ENCODE measurements around the gene EIF2B2. TPM values are rescaled to one million over a fixed set of nuclear protein-coding genes. Genes with fewer than 3 reads are reported as not detected.

The EIF2B2 gene
- total and polyA plus RNA-seq, 2 experiments from 2014 or later, result 40.6 to 50.2 TPM

DNA sequence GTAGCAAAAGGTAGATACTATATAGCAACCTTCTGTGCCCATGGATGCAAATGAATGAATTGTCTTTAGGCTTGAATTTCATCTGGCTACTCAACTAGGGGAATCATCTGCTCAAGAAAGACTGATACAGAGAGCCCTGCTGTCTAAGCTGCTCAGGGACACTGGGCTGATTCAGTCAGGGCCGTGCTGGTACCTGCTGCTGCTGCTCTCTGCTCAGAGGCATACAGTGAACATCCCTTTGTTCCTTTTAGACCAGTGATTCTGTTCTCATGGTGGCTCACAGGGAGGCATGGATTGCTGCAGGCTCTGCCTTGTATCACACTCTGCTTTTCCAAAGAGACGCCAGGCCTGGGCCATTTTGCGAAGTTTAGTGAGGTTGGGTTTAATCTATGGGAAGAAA lies 14.1 kb downstream of the EIF2B2 start:
- WGBS, 2 experiments (ENCODE audit: low coverage in 1 of 2, low lambda C conversion rate in 2 of 2, missing lambda C conversion rate in 2 of 2), result 79 to 87% methylated on average over 3 of the region's 3 CpGs

DNA sequence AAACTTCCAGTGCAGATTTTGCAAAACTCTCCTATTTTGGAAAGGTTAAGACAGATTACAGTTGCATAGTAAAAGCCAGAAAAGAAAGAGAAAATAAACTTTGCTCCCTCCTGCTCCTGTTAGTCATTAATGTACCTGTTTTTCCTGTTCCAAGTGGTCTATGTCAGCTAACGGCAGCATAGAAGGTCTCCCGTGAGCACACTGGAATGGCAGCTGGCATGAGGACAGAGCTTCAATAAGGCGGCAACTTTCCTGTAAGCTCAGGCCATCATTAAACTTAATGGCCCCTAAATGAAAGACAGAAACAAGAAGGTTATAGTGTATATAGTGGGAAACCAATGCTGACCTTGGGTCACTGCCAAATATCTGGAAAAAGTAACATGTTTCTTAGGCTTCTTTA lies 16.0 kb downstream of the EIF2B2 start:
- WGBS, 2 experiments (ENCODE audit: low coverage in 1 of 2, low lambda C conversion rate in 2 of 2, missing lambda C conversion rate in 2 of 2), result 97 to 99% methylated on average over 3 of the region's 3 CpGs
- H3K4me3 ChIP-seq, result no peak overlapping the region
- H3K4me1 ChIP-seq (ENCODE audit: insufficient read depth), result no peaks in the 10 kb centered on the region
- no peak overlapping the region for H3K27ac ChIP-seq
- no peak overlapping the region for H3K4me2 ChIP-seq (ENCODE audit: unreplicated experiment)
- peaks cover 7% of the 10 kb centered on the region; the same call in 1 of the 2 replicates for H3F3A ChIP-seq (ENCODE audit: insufficient read depth)
- in situ Hi-C loops (cut with MboI), result no loop called here
- no peak overlapping the region for H3K9ac ChIP-seq
- no peak for DNase-seq
- H4K20me1 ChIP-seq (ENCODE audit: insufficient read depth), result no peaks in the 10 kb centered on the region
- H3K9me3 ChIP-seq (ENCODE audit: low read depth), result no peaks in the 10 kb centered on the region
- H2AFZ ChIP-seq, result no peak overlapping the region
- no peaks in the 10 kb centered on the region for H3K27me3 ChIP-seq (replicated peaks; ENCODE audit: insufficient read depth)
- H3K9me2 ChIP-seq (ENCODE audit: insufficient read depth), result no peaks in the 10 kb centered on the region
- H3K79me2 ChIP-seq (ENCODE audit: insufficient read depth), result no peaks in the 10 kb centered on the region
- peaks cover 60% of the 10 kb centered on the region for H3K36me3 ChIP-seq (ENCODE audit: low read depth)
- TF ChIP-seq EZH2 (IDR thresholded peaks at IDR 0.05; ENCODE audit: insufficient read depth, poor library complexity, severe bottlenecking), result no peak
- TF ChIP-seq EZH2phosphoT487 (IDR thresholded peaks at IDR 0.05; ENCODE audit: insufficient read depth, low read depth), result no peak

More for the DNA sequence above, 14.1 kb downstream of the EIF2B2 start:
- Histone ChIP-seq H3K9ac (no peak overlapping the region), H3K9me2 (ENCODE audit: insufficient read depth) (no peaks in the 10 kb centered on the region), H3K4me3 (no peak overlapping the region), H3K79me2 (ENCODE audit: insufficient read depth) (no peaks in the 10 kb centered on the region), H2AFZ (no peak overlapping the region), H3K36me3 (ENCODE audit: low read depth) (peaks cover 48% of the 10 kb centered on the region), H3K9me3 (ENCODE audit: low read depth) (no peaks in the 10 kb centered on the region), H3K4me2 (ENCODE audit: unreplicated experiment) (no peak overlapping the region), H3K27me3 (replicated peaks; ENCODE audit: insufficient read depth) (no peaks in the 10 kb centered on the region), H4K20me1 (ENCODE audit: insufficient read depth) (no peaks in the 10 kb centered on the region), H3K4me1 (ENCODE audit: insufficient read depth) (peaks cover 10% of the 10 kb centered on the region), H3K27ac (no peak overlapping the region), H3F3A (ENCODE audit: insufficient read depth) (peaks cover 12% of the 10 kb centered on the region)
- in situ Hi-C loops (cut with MboI), result no loop called here
- no peak for DNase-seq
- TF ChIP-seq EZH2 (IDR thresholded peaks at IDR 0.05; ENCODE audit: insufficient read depth, poor library complexity, severe bottlenecking) (no peak), EZH2phosphoT487 (IDR thresholded peaks at IDR 0.05; ENCODE audit: insufficient read depth, low read depth) (no peak)

DNA sequence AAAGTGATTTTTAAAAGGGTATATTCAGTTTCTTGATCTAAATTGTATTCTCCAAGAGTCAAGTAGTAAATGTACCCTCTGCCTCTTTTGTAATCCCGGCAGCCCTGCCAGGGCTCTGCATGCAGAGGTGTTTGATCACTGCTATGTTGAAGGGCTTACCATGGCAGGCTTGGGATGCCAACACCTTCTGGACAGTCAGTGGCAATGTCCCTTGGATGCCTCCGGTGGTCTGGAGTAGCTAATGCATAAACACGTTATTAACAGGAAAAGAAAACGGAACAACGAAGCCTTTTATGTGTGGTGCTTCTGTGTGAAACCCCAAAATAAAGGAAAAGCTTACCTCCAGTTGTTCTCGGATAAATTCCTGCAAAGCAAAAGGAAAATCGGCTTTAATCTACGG lies 19.9 kb downstream of the EIF2B2 start:
- H3K27me3 ChIP-seq (replicated peaks; ENCODE audit: insufficient read depth), result no peaks in the 10 kb centered on the region
- H3K27ac ChIP-seq, result no peak overlapping the region
- no peak overlapping the region for H3K9ac ChIP-seq
- TF ChIP-seq EZH2 (IDR thresholded peaks at IDR 0.05; ENCODE audit: insufficient read depth, poor library complexity, severe bottlenecking) (no peak), EZH2phosphoT487 (IDR thresholded peaks at IDR 0.05; ENCODE audit: insufficient read depth, low read depth) (no peak)
- 70 to 73% methylated on average over 8 of the region's 8 CpGs for WGBS, 2 experiments (ENCODE audit: low coverage in 1 of 2, low lambda C conversion rate in 2 of 2, missing lambda C conversion rate in 2 of 2)
- peaks cover 7% of the 10 kb centered on the region; the same call in 1 of the 2 replicates for H3F3A ChIP-seq (ENCODE audit: insufficient read depth)
- H3K4me1 ChIP-seq (ENCODE audit: insufficient read depth), result no peaks in the 10 kb centered on the region; the same call in 1 of the 2 replicates
- peaks cover 34% of the 10 kb centered on the region for H3K36me3 ChIP-seq (ENCODE audit: low read depth)
- in situ Hi-C loops (cut with MboI), result no loop called here
- no peak overlapping the region for H3K4me3 ChIP-seq
- H3K9me2 ChIP-seq (ENCODE audit: insufficient read depth), result no peaks in the 10 kb centered on the region
- H3K9me3 ChIP-seq (ENCODE audit: low read depth), result no peaks in the 10 kb centered on the region
- no peak overlapping the region for H3K4me2 ChIP-seq (ENCODE audit: unreplicated experiment)
- no peak overlapping the region for H2AFZ ChIP-seq
- DNase-seq, result peak; percentile 46
- H4K20me1 ChIP-seq (ENCODE audit: insufficient read depth), result no peaks in the 10 kb centered on the region
- H3K79me2 ChIP-seq (ENCODE audit: insufficient read depth), result no peaks in the 10 kb centered on the region

DNA sequence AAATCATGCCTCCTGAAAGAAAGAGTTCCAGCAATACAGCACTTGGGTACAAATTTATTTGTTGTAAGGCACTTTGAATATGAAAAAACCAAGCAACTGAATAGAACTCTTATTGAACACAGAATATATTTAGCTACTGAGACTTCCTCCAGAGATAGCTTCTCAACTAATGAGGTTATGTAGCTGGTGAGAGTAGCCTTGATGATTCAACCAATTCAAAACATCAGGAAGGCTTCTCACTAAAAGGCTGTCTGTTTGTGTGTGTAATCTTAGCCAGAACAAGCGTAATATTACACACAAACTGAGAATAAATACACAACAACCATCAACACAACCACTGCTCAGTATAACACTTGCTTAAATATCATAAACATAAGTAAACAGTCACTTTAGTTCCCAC lies 20.4 kb downstream of the EIF2B2 start:
- Histone ChIP-seq H3K27ac (no peak overlapping the region), H3K4me2 (ENCODE audit: unreplicated experiment) (no peak overlapping the region), H3K4me1 (ENCODE audit: insufficient read depth) (no peaks in the 10 kb centered on the region; the same call in 1 of the 2 replicates), H3F3A (ENCODE audit: insufficient read depth) (peaks cover 7% of the 10 kb centered on the region; the same call in 1 of the 2 replicates), H3K4me3 (no peak overlapping the region), H3K79me2 (ENCODE audit: insufficient read depth) (no peaks in the 10 kb centered on the region), H2AFZ (no peak overlapping the region), H4K20me1 (ENCODE audit: insufficient read depth) (no peaks in the 10 kb centered on the region), H3K9me2 (ENCODE audit: insufficient read depth) (no peaks in the 10 kb centered on the region), H3K27me3 (replicated peaks; ENCODE audit: insufficient read depth) (no peaks in the 10 kb centered on the region), H3K36me3 (ENCODE audit: low read depth) (peaks cover 32% of the 10 kb centered on the region), H3K9me3 (ENCODE audit: low read depth) (no peaks in the 10 kb centered on the region), H3K9ac (no peak overlapping the region)
- 95 to 96% methylated on average over 1 of the region's 1 CpG for WGBS, 2 experiments (ENCODE audit: low coverage in 1 of 2, low lambda C conversion rate in 2 of 2, missing lambda C conversion rate in 2 of 2)
- TF ChIP-seq EZH2 (IDR thresholded peaks at IDR 0.05; ENCODE audit: insufficient read depth, poor library complexity, severe bottlenecking), result no peak
- no peak for TF ChIP-seq EZH2phosphoT487 (IDR thresholded peaks at IDR 0.05; ENCODE audit: insufficient read depth, low read depth)
- peak; percentile 16 for DNase-seq
- in situ Hi-C loops (cut with MboI), result no loop called here

DNA sequence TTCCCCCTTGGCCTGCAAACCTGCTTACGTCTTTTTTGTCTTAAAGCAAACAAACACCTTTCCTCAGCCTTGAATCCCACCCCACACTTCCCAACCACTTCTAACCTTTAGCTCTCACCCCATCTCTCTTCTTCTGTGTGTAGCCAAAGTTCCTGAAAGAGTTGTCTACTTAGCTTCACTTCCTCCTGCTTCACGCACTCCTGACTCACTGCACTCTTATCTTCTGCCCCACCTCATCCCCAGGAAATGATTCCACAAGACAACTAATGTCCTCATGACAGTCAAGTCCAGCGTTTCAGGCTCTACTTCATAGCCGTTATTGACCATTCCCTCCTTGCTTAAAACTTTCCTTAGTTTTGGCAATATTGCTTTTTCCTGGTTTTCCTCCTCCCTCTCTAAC lies 22.4 kb downstream of the EIF2B2 start:
- Histone ChIP-seq H3K4me3 (no peak overlapping the region), H3K4me1 (ENCODE audit: insufficient read depth) (no peaks in the 10 kb centered on the region; the same call in 1 of the 2 replicates), H3K79me2 (ENCODE audit: insufficient read depth) (no peaks in the 10 kb centered on the region), H3F3A (ENCODE audit: insufficient read depth) (peaks cover 7% of the 10 kb centered on the region; the same call in 1 of the 2 replicates), H3K9me3 (ENCODE audit: low read depth) (no peaks in the 10 kb centered on the region), H3K36me3 (ENCODE audit: low read depth) (peaks cover 24% of the 10 kb centered on the region), H3K27me3 (replicated peaks; ENCODE audit: insufficient read depth) (no peaks in the 10 kb centered on the region), H3K9me2 (ENCODE audit: insufficient read depth) (no peaks in the 10 kb centered on the region), H3K4me2 (ENCODE audit: unreplicated experiment) (no peak overlapping the region), H2AFZ (no peak overlapping the region), H4K20me1 (ENCODE audit: insufficient read depth) (no peaks in the 10 kb centered on the region), H3K9ac (no peak overlapping the region), H3K27ac (no peak overlapping the region)
- peak; percentile 37 for DNase-seq
- TF ChIP-seq EZH2phosphoT487 (IDR thresholded peaks at IDR 0.05; ENCODE audit: insufficient read depth, low read depth) (no peak), EZH2 (IDR thresholded peaks at IDR 0.05; ENCODE audit: insufficient read depth, poor library complexity, severe bottlenecking) (no peak)
- in situ Hi-C loops (cut with MboI), result no loop called here
- WGBS, 2 experiments (ENCODE audit: low coverage in 1 of 2, low lambda C conversion rate in 2 of 2, missing lambda C conversion rate in 2 of 2), result 77 to 82% methylated on average over 4 of the region's 4 CpGs
